ENCODE results near the gene FAM174B. TPM values are rescaled to one million over a fixed set of nuclear protein-coding genes. Genes with fewer than 3 reads are reported as not detected.

The FAM174B gene
- total RNA-seq, 1 donor from 2014 or later: 24.0 TPM

DNA sequence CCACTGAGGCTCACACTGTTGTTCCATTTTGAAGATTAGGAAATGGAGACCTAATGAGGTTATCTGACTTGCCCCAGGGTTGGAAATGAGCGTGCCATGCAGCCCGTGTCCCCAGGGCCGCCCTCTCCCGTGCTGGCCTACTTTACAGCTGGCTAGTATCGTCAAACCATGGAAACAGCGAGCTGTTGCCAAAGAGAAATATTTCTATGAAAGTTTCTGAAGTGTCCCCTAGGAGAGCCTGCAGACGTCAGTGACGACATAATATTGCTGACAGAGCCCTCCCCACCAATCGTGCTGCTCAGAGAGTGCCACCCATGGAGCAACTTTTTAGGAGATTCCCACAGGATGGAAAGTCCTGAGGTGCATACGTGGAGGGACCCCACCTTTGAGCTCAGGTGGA lies 11.2 kb upstream of the FAM174B start:
- no peaks in the 10 kb centered on the region for H3K9me3 Mint-ChIP-seq (ENCODE audit: low read depth)
- peaks cover 37% of the 10 kb centered on the region for H3K4me1 Mint-ChIP-seq (ENCODE audit: low read depth)
- H3K36me3 Mint-ChIP-seq (ENCODE audit: low read depth): no peaks in the 10 kb centered on the region
- peaks cover 6% of the 10 kb centered on the region for H3K27me3 Mint-ChIP-seq (ENCODE audit: low read depth)
- H3K27ac Mint-ChIP-seq (ENCODE audit: unreplicated experiment): peak overlapping the region; percentile 86
- H3K4me3 Mint-ChIP-seq (ENCODE audit: unreplicated experiment): no peak overlapping the region
- no peak for DNase-seq (ENCODE audit: low spot score)
- no peak for TF ChIP-seq CTCF (IDR thresholded peaks at IDR 0.05)

DNA sequence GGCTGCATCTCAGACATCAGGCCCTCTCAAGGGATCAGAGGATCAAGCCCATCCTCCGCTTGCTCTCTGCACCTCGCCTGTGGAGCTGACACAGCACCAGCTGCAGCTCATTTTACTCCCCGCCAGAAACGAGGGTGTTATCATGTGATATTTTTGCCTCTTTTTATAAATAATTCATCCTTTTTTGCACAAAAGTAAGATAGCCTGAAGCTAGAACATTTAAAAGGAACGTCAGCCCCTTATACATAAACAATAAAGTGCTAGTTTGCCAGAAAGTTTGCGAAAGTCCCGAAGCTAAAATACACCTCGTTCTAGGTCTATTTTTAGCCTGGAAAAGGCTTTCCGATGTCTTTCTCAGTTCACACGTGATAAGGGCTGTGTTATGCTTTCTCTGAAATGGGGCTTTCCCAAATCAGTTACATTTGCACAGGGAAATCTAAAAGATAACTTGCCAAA lies 9.6 kb upstream of the FAM174B start:
- H3K9me3 Mint-ChIP-seq (ENCODE audit: low read depth): no peaks in the 10 kb centered on the region
- no peak for DNase-seq (ENCODE audit: low spot score)
- no peak for TF ChIP-seq CTCF (IDR thresholded peaks at IDR 0.05)
- no peaks in the 10 kb centered on the region for H3K36me3 Mint-ChIP-seq (ENCODE audit: low read depth)
- H3K4me1 Mint-ChIP-seq (ENCODE audit: low read depth): peaks cover 37% of the 10 kb centered on the region
- H3K27ac Mint-ChIP-seq (ENCODE audit: unreplicated experiment): peak overlapping the region; percentile 86
- peak overlapping the region; percentile 44 for H3K4me3 Mint-ChIP-seq (ENCODE audit: unreplicated experiment)
- no peaks in the 10 kb centered on the region for H3K27me3 Mint-ChIP-seq (ENCODE audit: low read depth)

DNA sequence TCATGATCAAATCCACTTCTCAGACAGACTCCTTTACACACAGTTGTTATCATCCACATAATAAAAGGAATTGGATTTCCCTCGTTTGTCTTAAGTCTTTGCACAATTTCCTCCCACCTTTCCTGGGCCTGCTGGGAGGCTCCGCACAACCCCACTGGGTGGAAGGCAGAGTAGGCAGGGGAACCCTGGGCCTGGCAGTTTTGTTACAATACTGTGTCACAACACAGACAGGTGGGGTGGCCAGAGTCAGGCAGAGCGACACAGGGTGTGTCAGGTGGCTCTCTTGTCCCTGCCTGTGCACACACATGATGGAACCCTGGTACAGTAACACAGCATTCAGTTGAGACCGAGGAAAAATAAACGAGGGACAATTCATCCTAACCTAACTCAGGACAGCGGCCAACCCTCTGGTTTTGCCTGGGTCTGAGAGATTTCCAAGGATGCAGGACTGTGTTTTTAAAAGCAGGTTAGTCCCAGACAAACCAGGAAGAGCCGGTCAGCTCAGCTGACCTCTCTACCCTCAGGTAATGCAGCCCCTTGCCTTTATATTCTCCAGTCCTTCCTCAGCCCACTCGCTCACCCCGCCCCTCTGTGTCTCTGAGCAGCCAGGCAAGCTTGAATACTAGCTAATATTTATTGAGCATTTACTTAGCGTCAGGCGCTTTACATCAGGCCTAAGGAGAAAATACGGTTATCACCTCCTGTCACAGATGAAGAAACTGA lies 8.8 kb upstream of the FAM174B start:
- Mint-ChIP-seq H3K27me3 (ENCODE audit: low read depth) (no peaks in the 10 kb centered on the region), H3K4me3 (ENCODE audit: unreplicated experiment) (no peak overlapping the region), H3K36me3 (ENCODE audit: low read depth) (no peaks in the 10 kb centered on the region), H3K27ac (ENCODE audit: unreplicated experiment) (peak overlapping the region; percentile 86), H3K9me3 (ENCODE audit: low read depth) (no peaks in the 10 kb centered on the region), H3K4me1 (ENCODE audit: low read depth) (peaks cover 35% of the 10 kb centered on the region)
- no peak for DNase-seq (ENCODE audit: low spot score)
- TF ChIP-seq CTCF (IDR thresholded peaks at IDR 0.05): no peak

DNA sequence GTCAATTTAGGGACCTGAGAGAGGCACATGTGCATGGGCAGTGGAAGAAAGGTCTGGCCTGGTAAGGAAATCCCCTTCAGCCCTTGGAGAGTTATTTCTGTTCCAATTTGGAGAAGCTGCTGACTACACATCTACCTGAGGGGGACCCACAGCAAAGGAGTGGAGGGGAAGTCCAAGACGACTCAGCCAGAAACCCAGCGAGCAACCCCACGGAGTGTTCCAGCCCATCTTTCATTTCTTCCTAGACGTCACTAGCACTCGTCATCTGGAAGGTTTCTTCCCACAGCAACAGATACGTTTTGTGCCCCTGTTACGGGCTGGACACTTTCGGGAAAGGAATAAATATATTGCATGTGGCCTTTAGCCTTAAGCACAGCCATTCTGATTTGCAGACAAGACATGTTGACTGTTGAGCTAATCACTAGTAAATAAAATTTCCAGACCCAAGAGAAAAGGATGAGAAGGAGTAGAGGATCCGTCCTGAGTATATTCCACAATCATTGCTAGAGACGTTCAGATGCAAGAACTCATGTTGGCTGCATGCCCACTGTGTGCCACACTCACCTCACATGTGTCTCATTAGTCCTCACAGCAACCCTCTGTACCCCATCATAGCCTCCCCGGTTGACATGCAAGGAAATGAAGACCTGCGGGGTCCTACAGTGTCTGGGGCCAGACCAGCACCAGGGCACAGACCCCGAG lies 7.8 kb upstream of the FAM174B start:
- Mint-ChIP-seq H3K36me3 (ENCODE audit: low read depth) (no peaks in the 10 kb centered on the region), H3K9me3 (ENCODE audit: low read depth) (no peaks in the 10 kb centered on the region), H3K27me3 (ENCODE audit: low read depth) (no peaks in the 10 kb centered on the region), H3K4me1 (ENCODE audit: low read depth) (peaks cover 33% of the 10 kb centered on the region), H3K27ac (ENCODE audit: unreplicated experiment) (no peak overlapping the region), H3K4me3 (ENCODE audit: unreplicated experiment) (no peak overlapping the region)
- DNase-seq (ENCODE audit: low spot score): no peak
- no peak for TF ChIP-seq CTCF (IDR thresholded peaks at IDR 0.05)

DNA sequence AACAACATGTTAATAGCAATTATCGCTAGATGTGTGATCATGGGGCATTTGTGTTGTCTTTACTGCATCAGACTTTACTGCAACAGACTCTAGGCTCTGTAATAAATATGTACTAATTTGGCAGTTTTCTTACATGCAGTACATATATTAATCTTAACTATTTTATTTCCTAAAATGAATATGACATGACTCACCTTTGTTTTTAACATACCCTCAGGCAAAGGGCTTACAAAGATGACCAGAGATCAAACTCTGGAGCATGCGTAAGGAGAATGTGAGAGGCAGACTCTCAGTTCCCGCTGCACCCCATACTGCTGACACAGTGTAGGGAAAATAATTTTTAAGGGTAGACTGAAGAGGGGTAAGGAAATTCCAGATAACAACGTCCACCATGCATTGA lies 7.2 kb upstream of the FAM174B start:
- peaks cover 32% of the 10 kb centered on the region for H3K4me1 Mint-ChIP-seq (ENCODE audit: low read depth)
- no peaks in the 10 kb centered on the region for H3K27me3 Mint-ChIP-seq (ENCODE audit: low read depth)

More for the DNA sequence above, 7.2 kb upstream of the FAM174B start:
- H3K4me3 Mint-ChIP-seq (ENCODE audit: unreplicated experiment): no peak overlapping the region
- no peaks in the 10 kb centered on the region for H3K36me3 Mint-ChIP-seq (ENCODE audit: low read depth)
- no peaks in the 10 kb centered on the region for H3K9me3 Mint-ChIP-seq (ENCODE audit: low read depth)
- DNase-seq (ENCODE audit: low spot score): no peak
- H3K27ac Mint-ChIP-seq (ENCODE audit: unreplicated experiment): no peak overlapping the region
- TF ChIP-seq CTCF (IDR thresholded peaks at IDR 0.05): no peak

Measured in chondrocyte (in vitro differentiated cells).